Effector memory CD8-positive, alpha-beta T cell (primary cell): ENCODE measurements around the gene TM4SF5.

Experiments
- ATAC-seq: fragments of 150-1000 bp; cut with Tn5 transposase; replicated peaks from 2 replicates; pipeline ENCODE4 v1.10.0; 2021; ENCODE audit warnings: mild to moderate bottlenecking, moderate library complexity
- DNase-seq, 3 experiments: peaks; one replicate each; pipeline ENCODE4 v3.0.0; 2021
- H3K27ac Mint-ChIP-seq, 2 donors: one replicate each; pipeline ENCODE4 v1.8.0; 2022; ENCODE audit warnings: mild to moderate bottlenecking in 2 of 2, mixed read lengths in 2 of 2, moderate library complexity in 2 of 2
- H3K27me3 Mint-ChIP-seq, 2 donors: one replicate each; pipeline ENCODE4 v1.8.0; 2022; ENCODE audit warnings: mixed read lengths in 2 of 2
- H3K36me3 Mint-ChIP-seq: one replicate; pipeline ENCODE4 v1.8.0; 2022; ENCODE audit warnings: mild to moderate bottlenecking, moderate library complexity, mixed read lengths; ENCODE audit not compliant: insufficient read depth
- H3K4me1 Mint-ChIP-seq, 2 donors: one replicate each; pipeline ENCODE4 v1.8.0; 2022; ENCODE audit warnings: low read depth in 2 of 2, mixed read lengths in 2 of 2
- H3K4me3 Mint-ChIP-seq, 2 donors: one replicate each; pipeline ENCODE4 v1.8.0; 2022; ENCODE audit warnings: mild to moderate bottlenecking in 2 of 2, mixed read lengths in 2 of 2, moderate library complexity in 2 of 2
- H3K9me3 Mint-ChIP-seq, 2 donors: one replicate each; pipeline ENCODE4 v1.8.0; 2022; ENCODE audit warnings: mixed read lengths in 2 of 2
- total RNA-seq, 9 experiments: gene quantifications; one replicate each; lab custom pipeline; 2026; lab: John Stamatoyannopoulos, UW

TM4SF5 gene
- 0 to 0.06 (median 0) reads per million in 9 experiments for total RNA-seq

GRCh38 chr17:4771519-4772234, at the start of gene TM4SF5:
TSS of gene TM4SF5 (plus strand) at chr17:4771886. CDS start at chr17:4771923, 37 bp downstream.
- DNase-seq, result no peak
- Mint-ChIP-seq H3K4me3 (peak within 1 kb of the TSS in 1 of 2 donors; percentile 2), H3K27me3 (peaks cover 17 to 40% of the 10 kb centered on the region in 2 donors), H3K9me3 (no peaks in the 10 kb centered on the region), H3K36me3 (peaks cover 6% of the 10 kb centered on the region), H3K27ac (no peak within 1 kb of the TSS), H3K4me1 (peaks cover 5 to 6% of the 10 kb centered on the region in 2 donors)
- peak; percentile 36 for ATAC-seq

GRCh38 chr17:4722678-4723240, 48.9 kb upstream of the TM4SF5 start:
- no peak for DNase-seq
- Mint-ChIP-seq H3K4me3 (peak overlapping the region in 1 of 2 donors; percentile 35), H3K36me3 (peaks cover 45% of the 10 kb centered on the region)

GRCh38 chr17:4724650-4725049, 47.0 kb upstream of the TM4SF5 start:
- DNase-seq (no peak), ATAC-seq (no peak)
- no peaks in the 10 kb centered on the region for H3K27me3 Mint-ChIP-seq
- no peak overlapping the region for H3K4me3 Mint-ChIP-seq
- peaks cover 13 to 14% of the 10 kb centered on the region in 2 donors for H3K4me1 Mint-ChIP-seq
- no peak overlapping the region for H3K27ac Mint-ChIP-seq
- H3K9me3 Mint-ChIP-seq, result no peaks in the 10 kb centered on the region
- peaks cover 29% of the 10 kb centered on the region for H3K36me3 Mint-ChIP-seq

More at GRCh38 chr17:4722678-4723240, 48.9 kb upstream of the TM4SF5 start:
- Mint-ChIP-seq H3K27ac (no peak overlapping the region), H3K27me3 (no peaks in the 10 kb centered on the region), H3K4me1 (peaks cover 14 to 17% of the 10 kb centered on the region in 2 donors), H3K9me3 (no peaks in the 10 kb centered on the region)
- no peak for ATAC-seq

- no peak for DNase-seq
- Mint-ChIP-seq H3K4me1 (peaks cover 16 to 19% of the 10 kb centered on the region in 2 donors), H3K27me3 (no peaks in the 10 kb centered on the region), H3K36me3 (peaks cover 23% of the 10 kb centered on the region), H3K27ac (peak overlapping the region in 1 of 2 donors; percentile 0), H3K9me3 (no peaks in the 10 kb centered on the region), H3K4me3 (no peak overlapping the region)
- no peak for ATAC-seq
Measured at GRCh38 chr17:4725646-4726310, 45.9 kb upstream of the TM4SF5 start.

GRCh38 chr17:4728124-4728523, 43.6 kb upstream of the TM4SF5 start:
- Mint-ChIP-seq H3K4me1 (peaks cover 15 to 16% of the 10 kb centered on the region in 2 donors), H3K36me3 (peaks cover 19% of the 10 kb centered on the region), H3K9me3 (no peaks in the 10 kb centered on the region), H3K4me3 (no peak overlapping the region), H3K27ac (no peak overlapping the region), H3K27me3 (no peaks in the 10 kb centered on the region)
- no peak for ATAC-seq
- no peak for DNase-seq

GRCh38 chr17:4733073-4733531, 38.6 kb upstream of the TM4SF5 start:
- Mint-ChIP-seq H3K36me3 (peaks cover 22% of the 10 kb centered on the region), H3K4me1 (peaks cover 15 to 18% of the 10 kb centered on the region in 2 donors), H3K4me3 (no peak overlapping the region), H3K27me3 (no peaks in the 10 kb centered on the region), H3K9me3 (no peaks in the 10 kb centered on the region), H3K27ac (peak overlapping the region in 1 of 2 donors; percentile 45)
- DNase-seq, result no peak
- no peak for ATAC-seq

GRCh38 chr17:4734857-4735475, 36.7 kb upstream of the TM4SF5 start:
- no peak for ATAC-seq
- H3K36me3 Mint-ChIP-seq, result peaks cover 24% of the 10 kb centered on the region
- no peak for DNase-seq
- H3K27ac Mint-ChIP-seq, result no peak overlapping the region
- H3K27me3 Mint-ChIP-seq, result peaks cover under 1 to 10% of the 10 kb centered on the region in 2 donors
- peaks cover 27% of the 10 kb centered on the region in 2 donors for H3K4me1 Mint-ChIP-seq
- no peaks in the 10 kb centered on the region for H3K9me3 Mint-ChIP-seq
- H3K4me3 Mint-ChIP-seq, result no peak overlapping the region

- Mint-ChIP-seq H3K36me3 (peaks cover 22% of the 10 kb centered on the region), H3K27me3 (peaks cover 8 to 21% of the 10 kb centered on the region in 2 donors), H3K9me3 (no peaks in the 10 kb centered on the region), H3K27ac (no peak overlapping the region), H3K4me1 (peaks cover 24 to 25% of the 10 kb centered on the region in 2 donors), H3K4me3 (no peak overlapping the region)
- DNase-seq (no peak), ATAC-seq (no peak)
Measured at GRCh38 chr17:4735876-4736651, 35.6 kb upstream of the TM4SF5 start.

GRCh38 chr17:4738136-4739121, 33.3 kb upstream of the TM4SF5 start:
- ATAC-seq, result peak; percentile 39

GRCh38 chr17:4739122-4740024, 32.3 kb upstream of the TM4SF5 start, which contains the start of the genes CXCL16 and ZMYND15:
TSS of gene CXCL16 (minus strand) at chr17:4739928. CDS start at chr17:4739339, 589 bp downstream.
TSS of gene ZMYND15 (plus strand) at chr17:4739833. CDS start at chr17:4740549, 716 bp downstream.
- peak; percentile 81 for ATAC-seq
- Mint-ChIP-seq H3K4me3 (peak within 1 kb of the TSS; percentile 84 to 90), H3K36me3 (peaks cover 8% of the 10 kb centered on the region), H3K27ac (peak within 1 kb of the TSS; percentile 56 to 87), H3K9me3 (no peaks in the 10 kb centered on the region), H3K4me1 (peaks cover 15 to 18% of the 10 kb centered on the region in 2 donors), H3K27me3 (peaks cover 13 to 44% of the 10 kb centered on the region in 2 donors)
- DNase-seq, result peak; percentile 57 to 65 (median 61)

More at GRCh38 chr17:4738136-4739121, 33.3 kb upstream of the TM4SF5 start:
- H3K4me3 Mint-ChIP-seq, result peak overlapping the region; percentile 82 to 84
- H3K27ac Mint-ChIP-seq, result peak overlapping the region in 1 of 2 donors; percentile 87
- DNase-seq, result peak in 1 of 3 experiments; percentile 15
- H3K36me3 Mint-ChIP-seq, result peaks cover 13% of the 10 kb centered on the region
- peaks cover 13 to 38% of the 10 kb centered on the region in 2 donors for H3K27me3 Mint-ChIP-seq
- H3K4me1 Mint-ChIP-seq, result peaks cover 15 to 18% of the 10 kb centered on the region in 2 donors
- no peaks in the 10 kb centered on the region for H3K9me3 Mint-ChIP-seq

GRCh38 chr17:4740025-4740351, 31.7 kb upstream of the TM4SF5 start:
- Mint-ChIP-seq H3K27me3 (peaks cover 14 to 48% of the 10 kb centered on the region in 2 donors), H3K4me3 (peak overlapping the region; percentile 81 to 90), H3K9me3 (no peaks in the 10 kb centered on the region), H3K4me1 (peaks cover 15 to 19% of the 10 kb centered on the region in 2 donors), H3K36me3 (peaks cover 8% of the 10 kb centered on the region), H3K27ac (peak overlapping the region; percentile 56 to 76)
- no peak for ATAC-seq
- DNase-seq, result no peak
